Measurements from ENCODE around the gene PSENEN.

DNA sequence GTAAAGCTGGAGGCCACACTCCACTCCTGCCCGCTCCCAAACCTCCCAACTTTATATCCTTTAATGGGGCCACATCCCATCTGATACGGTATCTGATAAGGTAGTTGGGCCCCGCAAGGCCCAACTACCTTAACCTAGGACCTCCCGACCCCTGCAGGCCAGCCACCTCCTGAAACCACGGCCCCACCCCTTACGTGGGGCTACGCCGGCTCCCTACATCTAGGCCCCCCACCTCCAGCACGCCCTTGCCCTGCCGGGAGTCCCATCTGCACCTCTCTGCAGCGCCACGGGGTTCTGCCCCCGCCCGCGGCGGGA lies 5.4 kb upstream of the PSENEN start:
- TF ChIP-seq, protein P1, sequence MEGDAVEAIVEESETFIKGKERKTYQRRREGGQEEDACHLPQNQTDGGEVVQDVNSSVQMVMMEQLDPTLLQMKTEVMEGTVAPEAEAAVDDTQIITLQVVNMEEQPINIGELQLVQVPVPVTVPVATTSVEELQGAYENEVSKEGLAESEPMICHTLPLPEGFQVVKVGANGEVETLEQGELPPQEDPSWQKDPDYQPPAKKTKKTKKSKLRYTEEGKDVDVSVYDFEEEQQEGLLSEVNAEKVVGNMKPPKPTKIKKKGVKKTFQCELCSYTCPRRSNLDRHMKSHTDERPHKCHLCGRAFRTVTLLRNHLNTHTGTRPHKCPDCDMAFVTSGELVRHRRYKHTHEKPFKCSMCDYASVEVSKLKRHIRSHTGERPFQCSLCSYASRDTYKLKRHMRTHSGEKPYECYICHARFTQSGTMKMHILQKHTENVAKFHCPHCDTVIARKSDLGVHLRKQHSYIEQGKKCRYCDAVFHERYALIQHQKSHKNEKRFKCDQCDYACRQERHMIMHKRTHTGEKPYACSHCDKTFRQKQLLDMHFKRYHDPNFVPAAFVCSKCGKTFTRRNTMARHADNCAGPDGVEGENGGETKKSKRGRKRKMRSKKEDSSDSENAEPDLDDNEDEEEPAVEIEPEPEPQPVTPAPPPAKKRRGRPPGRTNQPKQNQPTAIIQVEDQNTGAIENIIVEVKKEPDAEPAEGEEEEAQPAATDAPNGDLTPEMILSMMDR (conservative IDR thresholded peaks at IDR 0.05; ENCODE audit: low read depth, low read length) = no peak
- no peak for TF ChIP-seq EZH2 (IDR thresholded peaks at IDR 0.05; ENCODE audit: low read length, unreplicated experiment)
